HUES48 (cell line): Measurements from ENCODE around the gene PLEKHG2.
A peak's percentile ranks its signal among the peaks of the same experiment; 100 is the strongest.

Experiments
- H3K27ac ChIP-seq: one replicate; pipeline ENCODE4 v1.7.0; 2013; ENCODE audit warnings: low read depth, low read length, inconsistent platforms
- H3K27me3 ChIP-seq: 2 replicates; pipeline ENCODE4 v1.6.1; 2013; ENCODE audit warnings: mild to moderate bottlenecking, low read length; ENCODE audit not compliant: control insufficient read depth, insufficient read depth
- H3K36me3 ChIP-seq: 2 replicates; pipeline ENCODE4 v1.6.1; 2013; ENCODE audit warnings: low read length; ENCODE audit not compliant: control insufficient read depth, insufficient read depth
- H3K4me1 ChIP-seq: 2 replicates; pipeline ENCODE4 v1.6.1; 2013; ENCODE audit warnings: mild to moderate bottlenecking, low read length; ENCODE audit not compliant: control insufficient read depth, insufficient read depth
- H3K4me3 ChIP-seq: 2 replicates; pipeline ENCODE4 v1.5.1; 2013; ENCODE audit warnings: mild to moderate bottlenecking, low read depth, low read length
- H3K9ac ChIP-seq: 2 replicates; pipeline ENCODE4 v1.6.1; 2013; ENCODE audit warnings: mild to moderate bottlenecking, low read depth, low read length, moderate library complexity
- H3K9me3 ChIP-seq: 2 replicates; pipeline ENCODE4 v1.6.1; 2013; ENCODE audit warnings: low read length; ENCODE audit not compliant: control insufficient read depth, insufficient read depth

PLEKHG2 gene, protein sequence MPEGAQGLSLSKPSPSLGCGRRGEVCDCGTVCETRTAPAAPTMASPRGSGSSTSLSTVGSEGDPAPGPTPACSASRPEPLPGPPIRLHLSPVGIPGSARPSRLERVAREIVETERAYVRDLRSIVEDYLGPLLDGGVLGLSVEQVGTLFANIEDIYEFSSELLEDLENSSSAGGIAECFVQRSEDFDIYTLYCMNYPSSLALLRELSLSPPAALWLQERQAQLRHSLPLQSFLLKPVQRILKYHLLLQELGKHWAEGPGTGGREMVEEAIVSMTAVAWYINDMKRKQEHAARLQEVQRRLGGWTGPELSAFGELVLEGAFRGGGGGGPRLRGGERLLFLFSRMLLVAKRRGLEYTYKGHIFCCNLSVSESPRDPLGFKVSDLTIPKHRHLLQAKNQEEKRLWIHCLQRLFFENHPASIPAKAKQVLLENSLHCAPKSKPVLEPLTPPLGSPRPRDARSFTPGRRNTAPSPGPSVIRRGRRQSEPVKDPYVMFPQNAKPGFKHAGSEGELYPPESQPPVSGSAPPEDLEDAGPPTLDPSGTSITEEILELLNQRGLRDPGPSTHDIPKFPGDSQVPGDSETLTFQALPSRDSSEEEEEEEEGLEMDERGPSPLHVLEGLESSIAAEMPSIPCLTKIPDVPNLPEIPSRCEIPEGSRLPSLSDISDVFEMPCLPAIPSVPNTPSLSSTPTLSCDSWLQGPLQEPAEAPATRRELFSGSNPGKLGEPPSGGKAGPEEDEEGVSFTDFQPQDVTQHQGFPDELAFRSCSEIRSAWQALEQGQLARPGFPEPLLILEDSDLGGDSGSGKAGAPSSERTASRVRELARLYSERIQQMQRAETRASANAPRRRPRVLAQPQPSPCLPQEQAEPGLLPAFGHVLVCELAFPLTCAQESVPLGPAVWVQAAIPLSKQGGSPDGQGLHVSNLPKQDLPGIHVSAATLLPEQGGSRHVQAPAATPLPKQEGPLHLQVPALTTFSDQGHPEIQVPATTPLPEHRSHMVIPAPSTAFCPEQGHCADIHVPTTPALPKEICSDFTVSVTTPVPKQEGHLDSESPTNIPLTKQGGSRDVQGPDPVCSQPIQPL (N-terminal part only)

GRCh38 chr19:39412100-39412866 is at the start of gene PLEKHG2:
PLEKHG2 (plus strand) TSS chr19:39412669; CDS start chr19:39414087, 1,418 bp downstream.
- Histone ChIP-seq H3K4me1 (peaks cover 31% of the 10 kb centered on the region), H3K36me3 (peaks cover 27% of the 10 kb centered on the region), H3K27ac (peak within 1 kb of the TSS; percentile 98), H3K27me3 (no peaks in the 10 kb centered on the region), H3K9me3 (no peaks in the 10 kb centered on the region), H3K4me3 (peak within 1 kb of the TSS; percentile 98), H3K9ac (peak within 1 kb of the TSS; percentile 92)

GRCh38 chr19:39362682-39363657 is 49.5 kb upstream of the PLEKHG2 start:
- no peak overlapping the region for H3K9ac ChIP-seq
- H3K27ac ChIP-seq = no peak overlapping the region
- H3K36me3 ChIP-seq = peaks cover 67% of the 10 kb centered on the region

DNA sequence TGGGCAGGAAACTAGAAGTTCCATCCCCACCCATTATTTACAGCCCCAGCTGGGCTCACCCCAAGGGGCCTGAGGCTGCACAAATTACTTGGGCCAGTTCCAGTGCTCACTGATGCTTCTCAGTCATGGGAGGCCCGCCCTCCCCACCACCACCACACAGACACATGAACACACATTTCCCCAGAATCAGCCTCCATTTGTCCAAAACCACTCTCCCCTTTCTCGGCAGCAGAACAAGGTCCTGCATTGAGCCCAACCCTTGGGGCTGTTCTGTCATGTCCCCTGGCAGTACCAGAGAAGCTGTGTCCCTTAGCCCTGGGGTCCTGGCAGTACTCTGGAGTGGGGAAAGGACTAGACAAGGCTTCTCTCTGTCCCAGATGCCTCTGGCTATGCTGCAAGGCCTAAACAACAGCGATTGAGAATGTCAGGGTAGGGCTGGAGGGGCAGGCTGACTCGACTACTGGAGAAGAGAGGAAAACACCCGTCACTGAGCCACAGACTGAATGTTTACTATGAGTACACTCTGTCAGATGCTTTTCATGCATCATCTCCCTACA is 48.5 kb upstream of the PLEKHG2 start:
- peaks cover 66% of the 10 kb centered on the region for H3K36me3 ChIP-seq
- no peak overlapping the region for H3K4me3 ChIP-seq
- no peaks in the 10 kb centered on the region for H3K9me3 ChIP-seq
- no peak overlapping the region for H3K9ac ChIP-seq
- H3K27ac ChIP-seq = no peak overlapping the region
- no peaks in the 10 kb centered on the region for H3K4me1 ChIP-seq
- H3K27me3 ChIP-seq = no peaks in the 10 kb centered on the region

More at GRCh38 chr19:39362682-39363657, 49.5 kb upstream of the PLEKHG2 start:
- Histone ChIP-seq H3K9me3 (no peaks in the 10 kb centered on the region), H3K27me3 (no peaks in the 10 kb centered on the region), H3K4me1 (no peaks in the 10 kb centered on the region), H3K4me3 (no peak overlapping the region)

- H3K27ac ChIP-seq = no peak overlapping the region
- no peaks in the 10 kb centered on the region for H3K4me1 ChIP-seq
- H3K27me3 ChIP-seq = no peaks in the 10 kb centered on the region
- H3K9me3 ChIP-seq = no peaks in the 10 kb centered on the region
- H3K9ac ChIP-seq = no peak overlapping the region
- H3K4me3 ChIP-seq = no peak overlapping the region
- H3K36me3 ChIP-seq = peaks cover 69% of the 10 kb centered on the region
These were observed 46.9 kb upstream of the PLEKHG2 start for GRCh38 chr19:39365531-39365930.

DNA sequence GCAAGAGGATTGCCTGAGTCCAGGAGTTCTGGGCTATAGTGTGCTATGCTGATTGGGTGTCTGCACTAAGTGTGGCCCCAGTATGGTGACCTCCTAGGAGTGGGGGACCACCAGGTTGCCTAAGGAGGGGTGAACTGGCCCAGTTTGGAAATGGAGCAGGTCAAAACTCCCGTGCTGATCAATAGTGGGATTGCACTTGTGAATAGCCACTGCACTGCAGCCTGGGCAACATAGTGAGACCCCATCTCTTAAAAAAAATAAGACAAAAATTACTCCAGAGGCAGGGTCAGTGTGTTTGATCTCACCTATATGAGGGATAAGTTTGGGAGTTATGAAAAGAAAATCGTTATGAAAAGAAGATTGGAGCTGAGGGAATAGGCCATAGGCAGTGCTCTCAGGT is 43.3 kb upstream of the PLEKHG2 start:
- H3K4me3 ChIP-seq = no peak overlapping the region
- peaks cover 66% of the 10 kb centered on the region for H3K36me3 ChIP-seq
- no peaks in the 10 kb centered on the region for H3K9me3 ChIP-seq
- H3K27ac ChIP-seq = no peak overlapping the region
- H3K9ac ChIP-seq = no peak overlapping the region
- H3K4me1 ChIP-seq = no peaks in the 10 kb centered on the region
- no peaks in the 10 kb centered on the region for H3K27me3 ChIP-seq

GRCh38 chr19:39370735-39371134 is 41.7 kb upstream of the PLEKHG2 start:
- Histone ChIP-seq H3K27ac (no peak overlapping the region), H3K4me3 (no peak overlapping the region), H3K36me3 (peaks cover 66% of the 10 kb centered on the region), H3K4me1 (no peaks in the 10 kb centered on the region), H3K9ac (no peak overlapping the region), H3K27me3 (no peaks in the 10 kb centered on the region), H3K9me3 (no peaks in the 10 kb centered on the region)

- no peaks in the 10 kb centered on the region for H3K4me1 ChIP-seq
- H3K36me3 ChIP-seq = peaks cover 74% of the 10 kb centered on the region
- H3K27ac ChIP-seq = no peak overlapping the region
- no peaks in the 10 kb centered on the region for H3K9me3 ChIP-seq
- H3K4me3 ChIP-seq = no peak overlapping the region
- no peak overlapping the region for H3K9ac ChIP-seq
- H3K27me3 ChIP-seq = no peaks in the 10 kb centered on the region
These were observed 40.2 kb upstream of the PLEKHG2 start for GRCh38 chr19:39372047-39372802.

GRCh38 chr19:39372941-39373340 is 39.5 kb upstream of the PLEKHG2 start:
- Histone ChIP-seq H3K9me3 (no peaks in the 10 kb centered on the region), H3K36me3 (peaks cover 81% of the 10 kb centered on the region), H3K27ac (no peak overlapping the region), H3K27me3 (no peaks in the 10 kb centered on the region), H3K4me1 (no peaks in the 10 kb centered on the region), H3K9ac (no peak overlapping the region), H3K4me3 (no peak overlapping the region)

- Histone ChIP-seq H3K9me3 (no peaks in the 10 kb centered on the region), H3K27me3 (no peaks in the 10 kb centered on the region), H3K4me3 (no peak overlapping the region), H3K9ac (no peak overlapping the region), H3K4me1 (no peaks in the 10 kb centered on the region), H3K27ac (no peak overlapping the region), H3K36me3 (peaks cover 81% of the 10 kb centered on the region)
These were observed 36.5 kb upstream of the PLEKHG2 start for GRCh38 chr19:39375929-39376328.
